GM19351 (cell line): Measurements from ENCODE around the gene PGPEP1.
"Not testable (repeated sequence)": the region's sequence is repeated elsewhere in the genome, so short reads cannot be mapped to it uniquely, and the experiment has no call there.

Source experiments
- ATAC-seq: cut with Tn5 transposase; IDR thresholded peaks from one replicate; pipeline ENCODE4 v1.9.1; 2021; ENCODE audit warnings: mild to moderate bottlenecking, moderate library complexity; ENCODE audit not compliant: unreplicated experiment

PGPEP1 gene

GRCh38 chr19:18330868-18331267, 9.5 kb upstream of the PGPEP1 start:
- no peak for ATAC-seq

GRCh38 chr19:18332917-18333530, 7.4 kb upstream of the PGPEP1 start:
- no peak for ATAC-seq

DNA sequence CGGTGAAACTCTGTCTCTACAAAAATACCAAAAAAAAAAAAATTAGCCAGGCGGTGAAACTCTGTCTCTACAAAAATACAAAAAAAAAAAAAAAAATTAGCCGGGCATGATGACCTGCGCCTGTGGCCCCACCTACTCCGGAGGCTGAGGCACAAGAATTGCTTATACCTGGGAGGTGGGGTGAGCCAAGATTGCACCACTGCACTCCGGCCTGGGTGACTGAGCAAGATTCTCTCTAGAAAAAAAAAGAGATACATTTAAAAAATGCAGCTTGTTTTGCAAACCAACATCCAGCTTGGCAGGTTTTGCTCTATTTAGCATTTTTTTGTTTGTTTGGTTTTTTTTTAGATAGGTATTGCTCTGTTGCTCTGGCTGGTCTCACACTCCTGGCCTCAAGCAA, 6.7 kb upstream of the PGPEP1 start:
- no peak for ATAC-seq

DNA sequence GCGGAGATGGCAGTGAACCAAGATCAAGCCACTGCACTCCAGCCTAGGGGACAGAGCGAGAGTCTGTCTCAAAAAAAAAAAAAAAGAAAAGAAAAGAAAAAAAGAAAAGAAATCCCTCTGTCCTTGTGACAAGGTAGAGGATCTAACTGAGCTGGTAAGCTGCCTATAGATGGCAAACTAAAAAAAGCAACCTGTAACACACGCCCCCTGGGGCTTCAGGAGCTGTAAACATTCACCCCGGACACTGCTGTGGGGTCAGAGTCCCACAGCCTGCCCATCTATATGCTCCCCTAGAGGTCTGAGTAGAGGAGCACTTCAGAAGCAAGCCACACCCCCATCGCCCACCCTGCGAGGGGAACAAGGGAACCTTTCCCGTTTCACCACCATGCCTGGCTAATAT, 4.3 kb upstream of the PGPEP1 start:
- ATAC-seq: no peak

DNA sequence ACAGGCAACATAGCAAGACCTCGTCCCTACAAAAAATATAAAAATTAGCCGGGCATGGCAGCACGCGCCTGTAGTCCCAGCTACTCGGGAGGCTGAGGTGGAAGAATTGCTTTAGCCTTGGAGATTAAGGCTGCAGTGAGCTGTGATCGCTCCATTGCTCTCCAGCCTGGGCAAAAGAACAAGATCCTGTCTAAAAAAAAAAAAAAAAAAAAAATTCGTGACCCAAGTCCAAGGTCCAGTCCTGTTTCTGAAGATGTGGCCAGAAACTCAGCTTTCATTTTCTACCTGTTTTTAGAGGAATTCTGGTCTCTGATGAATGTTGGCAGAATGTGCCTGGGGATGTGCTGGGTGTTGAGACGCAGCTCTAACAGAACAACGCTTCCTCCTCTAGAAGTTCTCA, 1.9 kb upstream of the PGPEP1 start:
- ATAC-seq: no peak

DNA sequence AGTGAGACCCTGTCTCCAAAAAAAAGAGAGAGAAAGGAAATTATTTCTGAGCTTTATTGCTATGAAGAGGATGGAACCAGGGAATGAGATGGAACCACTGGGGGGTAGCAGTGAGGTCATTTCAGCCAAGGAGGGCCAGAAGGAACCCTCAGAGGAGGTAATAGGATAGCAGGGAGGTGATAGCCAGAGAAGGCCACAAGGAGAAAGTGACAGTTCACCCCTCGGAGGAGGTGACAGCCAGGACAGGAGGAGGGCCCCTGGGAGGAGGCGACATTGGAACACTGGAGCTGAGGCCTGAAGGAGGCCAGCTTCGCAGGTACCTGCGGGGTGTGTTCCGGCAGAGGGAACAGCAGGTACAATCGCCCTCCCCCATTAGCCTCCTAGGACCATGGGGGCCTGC, 675 bp upstream of the PGPEP1 start:
- no peak for ATAC-seq

DNA sequence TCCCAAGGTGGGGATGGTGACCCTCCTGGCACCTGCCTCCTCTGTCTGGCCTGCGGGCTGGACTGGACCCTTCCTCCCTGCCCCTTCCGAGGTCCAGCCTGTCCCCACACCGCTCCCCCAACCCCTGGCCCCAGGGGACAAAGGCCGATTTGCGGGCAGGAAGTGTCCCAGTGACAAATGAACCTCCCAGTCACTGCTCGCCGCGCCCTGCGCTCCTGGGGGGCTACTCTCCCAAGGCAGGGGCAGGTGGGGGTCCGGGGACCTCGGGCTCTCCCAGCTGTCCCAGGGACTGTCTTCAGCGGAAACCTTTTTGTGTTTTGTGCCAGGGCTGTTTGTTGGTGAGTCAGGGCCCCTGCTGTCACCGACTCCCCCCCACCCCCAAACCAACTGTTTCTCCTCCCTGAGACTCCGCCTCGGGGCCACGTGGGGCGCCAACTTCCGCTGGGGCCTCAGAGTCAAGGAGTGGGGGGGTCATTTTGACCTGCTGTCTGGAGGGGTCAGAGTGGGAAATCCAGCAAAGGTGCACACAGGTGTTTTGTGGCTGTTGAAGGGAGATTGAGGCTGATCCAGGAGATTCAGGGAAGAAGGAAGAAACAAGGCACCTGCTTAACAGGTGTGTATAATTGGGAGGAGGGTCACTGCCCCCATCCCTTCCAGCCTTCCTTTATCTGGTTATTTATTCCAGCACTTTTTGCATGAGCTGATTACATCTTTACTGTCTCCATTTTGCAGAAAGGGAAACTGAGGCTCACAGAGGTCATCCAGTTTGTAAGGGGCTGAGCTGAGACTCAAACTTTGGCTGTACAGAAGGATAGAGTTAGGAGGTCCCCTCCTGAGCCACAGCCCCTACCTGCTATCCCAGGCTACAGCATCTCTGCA, 831 bp downstream of the PGPEP1 start:
- no peak for ATAC-seq

- no peak for ATAC-seq
Observed at GRCh38 chr19:18342090-18342632, 1.8 kb downstream of the PGPEP1 start.

- ATAC-seq: no peak
Observed at GRCh38 chr19:18344582-18344950, 4.2 kb downstream of the PGPEP1 start.

DNA sequence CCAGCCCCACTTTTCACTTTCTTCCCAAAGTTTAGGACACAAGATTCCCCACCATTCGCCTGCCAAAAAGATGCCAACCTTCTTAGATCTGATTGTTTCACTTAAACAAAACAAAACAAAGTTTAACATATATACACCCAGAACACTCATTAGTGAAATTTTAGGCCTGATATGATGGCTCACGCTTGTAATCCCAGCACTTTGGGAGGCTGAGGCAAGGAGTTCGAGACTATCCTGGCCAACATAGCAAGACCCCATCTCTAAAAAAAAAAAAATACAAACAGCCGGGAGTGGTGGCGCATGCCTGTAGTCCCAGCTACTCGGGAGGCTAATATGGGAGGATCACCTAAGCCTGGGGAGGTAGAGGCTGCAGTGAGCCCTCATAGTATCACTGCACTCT, 4.9 kb downstream of the PGPEP1 start:
- no peak for ATAC-seq

GRCh38 chr19:18346091-18346490, 5.7 kb downstream of the PGPEP1 start:
- no peak for ATAC-seq

- no peak for ATAC-seq
Observed at GRCh38 chr19:18348171-18348570, 7.8 kb downstream of the PGPEP1 start.

DNA sequence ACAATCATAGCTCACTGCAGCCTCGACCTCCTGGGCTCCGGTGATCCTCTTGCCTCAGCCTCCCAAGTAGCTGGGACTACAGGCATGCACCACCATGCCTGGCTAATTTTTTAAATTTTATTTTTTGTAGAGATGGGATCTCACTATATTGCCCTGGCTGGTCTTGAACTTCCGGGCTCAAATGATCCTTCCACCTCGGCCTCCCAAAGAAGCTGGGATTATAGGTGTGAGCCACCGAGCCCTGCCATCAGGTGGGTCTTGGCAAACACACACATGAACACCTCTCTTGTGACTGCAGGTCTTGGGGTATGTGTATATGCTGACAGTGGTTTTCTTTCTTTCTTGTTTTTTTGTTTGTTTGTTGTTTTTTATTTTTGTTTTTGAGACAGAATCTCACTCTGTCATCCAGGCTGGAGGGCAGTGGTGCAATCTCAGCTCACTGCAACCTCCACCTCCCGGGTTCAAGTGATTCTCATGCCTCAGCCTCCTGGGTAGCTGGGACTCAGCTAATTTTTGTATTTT, 8.5 kb downstream of the PGPEP1 start:
- ATAC-seq: not testable (repeated sequence)

GRCh38 chr19:18349524-18350128, 9.2 kb downstream of the PGPEP1 start:
- no peak for ATAC-seq

- ATAC-seq: no peak
Observed at GRCh38 chr19:18350490-18350889, 10.1 kb downstream of the PGPEP1 start.

DNA sequence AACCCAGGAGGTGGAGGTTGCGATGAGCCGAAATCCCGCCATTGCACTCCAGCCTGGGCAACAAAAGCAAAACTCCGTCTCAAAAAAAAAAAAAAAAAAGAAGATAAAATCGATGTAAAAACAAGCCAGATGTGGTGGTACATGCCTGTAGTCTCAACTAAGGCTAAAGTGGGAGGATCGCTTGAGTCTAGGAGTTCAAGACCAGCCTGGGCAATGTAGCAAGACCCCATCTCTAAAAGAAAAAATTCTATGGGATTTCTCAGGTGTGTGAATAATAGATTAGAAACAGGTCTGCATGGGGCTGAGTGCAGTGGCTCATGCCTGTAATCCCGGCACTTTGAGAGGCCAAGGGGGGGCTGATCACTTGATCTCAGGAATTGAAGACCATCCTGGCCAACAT, 11.1 kb downstream of the PGPEP1 start:
- no peak for ATAC-seq

DNA sequence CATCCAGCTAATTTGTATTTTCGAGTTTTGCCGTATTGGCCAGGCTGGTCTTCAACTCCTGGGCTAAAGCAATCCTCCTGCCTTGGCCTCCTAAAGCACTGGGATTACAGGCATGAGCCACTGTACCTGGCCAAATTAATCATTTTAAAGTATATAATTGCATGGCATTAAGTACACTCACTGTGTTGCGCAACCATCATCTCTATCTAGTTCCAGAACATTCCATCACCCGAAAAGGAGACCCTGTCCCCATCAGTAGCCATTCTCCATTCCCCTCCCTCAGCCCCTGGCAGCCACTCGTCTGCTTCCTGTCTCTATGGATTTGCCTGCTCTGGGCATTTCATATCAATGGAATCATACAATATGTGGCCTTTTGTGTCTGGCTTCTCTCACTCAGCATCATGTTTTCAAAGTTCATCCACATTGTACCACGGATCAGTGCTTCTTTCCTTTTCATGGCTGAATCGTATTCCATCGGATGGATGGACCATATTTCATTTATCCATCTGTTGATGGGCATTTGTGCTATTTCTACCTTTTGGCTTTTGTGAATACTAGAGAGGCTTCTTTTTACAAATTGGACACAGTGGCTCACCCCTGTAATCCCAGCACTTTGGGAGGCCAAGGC, 13.1 kb downstream of the PGPEP1 start:
- ATAC-seq: no peak

GRCh38 chr19:18354743-18355142, 14.3 kb downstream of the PGPEP1 start:
- ATAC-seq: not testable (repeated sequence)

DNA sequence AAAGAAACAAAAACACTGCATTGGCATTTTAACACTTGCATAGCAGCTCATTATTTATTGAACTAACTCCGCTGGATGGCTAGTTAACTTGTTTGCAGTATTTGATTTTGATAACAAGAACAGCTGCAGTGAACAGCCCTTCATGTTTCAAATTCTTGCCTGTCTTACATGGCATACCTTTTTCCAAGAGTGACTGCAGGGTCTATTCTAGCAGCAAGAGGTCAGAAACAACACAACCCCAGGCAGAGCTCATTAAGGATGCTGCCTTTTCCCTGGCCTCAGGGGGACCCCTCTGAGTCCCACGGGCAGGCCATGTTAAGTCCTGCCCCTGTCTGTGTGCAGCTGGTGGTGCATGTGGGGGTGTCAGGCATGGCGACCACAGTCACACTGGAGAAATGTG, 16.6 kb downstream of the PGPEP1 start:
- no peak for ATAC-seq

GRCh38 chr19:18361646-18362045, 21.2 kb downstream of the PGPEP1 start:
- ATAC-seq: no peak

DNA sequence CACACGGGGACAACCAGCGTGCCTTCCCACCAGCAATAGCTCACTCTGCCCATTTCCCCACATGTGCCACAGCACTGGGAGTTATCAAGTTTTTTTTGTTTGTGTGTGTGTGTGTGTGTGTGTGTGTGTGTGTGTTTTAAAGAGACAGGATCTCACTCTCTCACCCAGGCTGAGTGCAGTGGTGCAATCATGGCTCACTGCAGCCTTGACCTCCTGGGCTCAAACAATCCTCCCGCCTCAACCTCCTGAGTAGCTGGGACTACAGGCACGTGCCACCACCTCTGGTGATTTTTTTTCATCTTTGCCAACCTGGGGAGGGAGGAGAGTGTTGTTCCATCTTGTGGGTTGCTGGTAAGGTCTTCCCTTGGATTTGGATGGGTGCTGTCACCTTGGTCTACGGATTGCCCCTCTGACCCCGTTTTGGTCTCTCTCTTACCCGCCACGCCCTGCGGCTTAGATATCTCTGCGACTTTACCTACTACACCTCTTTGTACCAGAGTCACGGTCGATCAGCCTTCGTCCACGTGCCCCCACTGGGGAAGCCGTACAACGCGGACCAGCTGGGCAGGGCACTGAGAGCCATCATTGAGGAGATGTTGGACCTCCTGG, 22.6 kb downstream of the PGPEP1 start:
- ATAC-seq: no peak
